Endometrial microvascular endothelial cells (primary cell): Measurements from ENCODE around the gene TERC. TPM values are rescaled to one million over a fixed set of nuclear protein-coding genes. Genes with fewer than 3 reads are reported as not detected.

ENCODE experiments used
- in situ Hi-C: cut with HindIII; loops from 2 replicates; pipeline ENCODE4 v1.10.0; 2017; ENCODE audit warnings: low sequenced_read_pairs, low pct_unique_long_range_greater_than_20kb; ENCODE audit errors: inconsistent ontology term
- total RNA-seq: library from RNA; depleted of rRNA; stranded (reverse); fragments of >200 nt; gene quantifications from one replicate; pipeline ENCODE4 v1.2.3, GENCODE V29; 2015; ENCODE audit errors: inconsistent ontology term

Gene TERC
- 288 TPM for total RNA-seq

DNA sequence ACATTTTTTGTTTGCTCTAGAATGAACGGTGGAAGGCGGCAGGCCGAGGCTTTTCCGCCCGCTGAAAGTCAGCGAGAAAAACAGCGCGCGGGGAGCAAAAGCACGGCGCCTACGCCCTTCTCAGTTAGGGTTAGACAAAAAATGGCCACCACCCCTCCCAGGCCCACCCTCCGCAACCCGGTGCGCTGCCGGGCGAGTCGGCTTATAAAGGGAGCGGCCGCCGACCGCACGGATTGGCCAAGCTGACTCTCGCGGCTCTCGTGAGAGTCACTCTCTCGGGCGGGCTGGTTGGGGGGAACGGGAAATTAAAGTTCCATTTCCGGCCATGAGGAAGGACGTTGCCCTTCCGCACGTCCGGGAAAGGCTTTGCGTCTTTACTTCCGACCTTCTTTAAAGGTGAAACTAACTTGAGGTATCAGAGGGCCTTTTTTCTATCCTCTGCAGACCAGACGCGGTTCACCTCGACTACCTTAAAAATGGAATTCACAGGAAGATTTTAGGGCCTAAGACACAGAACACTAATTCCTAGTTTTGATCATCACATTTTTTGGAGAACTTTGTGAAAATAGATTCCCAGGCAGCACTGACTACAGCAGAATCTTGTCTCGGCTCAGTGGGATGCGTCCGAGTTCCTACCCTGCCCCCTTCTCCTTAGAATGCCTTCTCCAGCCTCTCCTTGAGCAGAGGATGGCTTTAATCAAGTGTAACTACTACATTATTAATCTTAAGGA lies at the start of gene TERC:
Gene TERC, minus strand, starts transcription at position 179 of the 731 bp plus-strand sequence.
- in situ Hi-C loops: no loop called here

GRCh38 chr3:169813757-169814517 lies 49.1 kb upstream of the TERC start:
- in situ Hi-C loops: no loop called here

GRCh38 chr3:169813278-169813677 lies 48.4 kb upstream of the TERC start:
- in situ Hi-C loops: no loop called here

DNA sequence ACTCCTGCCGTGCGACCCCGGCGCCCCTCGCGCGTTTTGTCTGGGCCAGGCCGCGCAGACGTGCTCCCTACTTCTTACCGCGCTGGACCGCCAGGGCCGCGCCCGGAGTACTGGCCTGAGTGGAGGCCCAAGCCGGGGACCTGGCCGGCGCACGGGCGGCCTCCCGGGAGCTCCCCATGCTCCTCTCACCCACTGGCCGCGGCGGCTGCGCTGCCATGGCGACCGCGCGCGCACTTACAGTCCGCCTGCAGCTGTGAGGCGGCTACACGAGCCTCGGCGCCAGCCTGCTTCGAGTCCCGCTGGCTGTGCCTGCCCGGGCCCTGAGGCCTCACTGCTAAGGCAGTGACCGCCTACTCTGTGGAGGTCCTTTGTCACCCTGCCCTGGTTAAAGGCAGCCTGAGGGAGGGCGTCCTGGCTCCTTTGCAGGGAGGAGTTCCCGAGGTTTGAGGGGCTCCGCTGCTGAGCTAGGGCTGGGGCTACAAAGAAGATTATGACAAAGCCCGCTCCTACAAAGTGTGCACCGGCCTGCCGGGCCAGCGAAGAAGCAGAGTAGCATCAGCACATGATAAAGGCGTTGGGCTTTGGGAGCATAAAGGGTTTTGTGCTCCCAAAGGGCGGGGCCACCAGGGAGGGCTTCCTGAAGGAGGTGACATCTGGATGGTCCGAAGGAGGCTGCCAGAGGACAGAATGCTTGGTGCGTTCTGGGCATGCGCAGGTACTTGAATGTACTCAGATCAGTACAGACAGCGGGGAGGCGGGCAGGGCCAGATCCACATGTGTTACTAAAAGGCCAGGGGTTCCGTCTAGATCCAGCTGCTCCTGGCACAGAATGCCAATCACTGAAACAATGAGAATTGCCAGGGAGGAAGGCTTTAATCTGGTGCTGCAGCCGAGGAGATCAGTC lies 47.7 kb upstream of the TERC start, which contains the start of the genes LRRC34 and LRRIQ4:
Gene LRRC34, minus strand, starts transcription at position 573 of the 904 bp plus-strand sequence. Its CDS starts 356 bp downstream, at position 217.
Gene LRRIQ4, plus strand, starts transcription at position 539 of the 904 bp plus-strand sequence. CDS start 9,052 bp downstream, outside the sequence.
- in situ Hi-C loops: no loop called here

DNA sequence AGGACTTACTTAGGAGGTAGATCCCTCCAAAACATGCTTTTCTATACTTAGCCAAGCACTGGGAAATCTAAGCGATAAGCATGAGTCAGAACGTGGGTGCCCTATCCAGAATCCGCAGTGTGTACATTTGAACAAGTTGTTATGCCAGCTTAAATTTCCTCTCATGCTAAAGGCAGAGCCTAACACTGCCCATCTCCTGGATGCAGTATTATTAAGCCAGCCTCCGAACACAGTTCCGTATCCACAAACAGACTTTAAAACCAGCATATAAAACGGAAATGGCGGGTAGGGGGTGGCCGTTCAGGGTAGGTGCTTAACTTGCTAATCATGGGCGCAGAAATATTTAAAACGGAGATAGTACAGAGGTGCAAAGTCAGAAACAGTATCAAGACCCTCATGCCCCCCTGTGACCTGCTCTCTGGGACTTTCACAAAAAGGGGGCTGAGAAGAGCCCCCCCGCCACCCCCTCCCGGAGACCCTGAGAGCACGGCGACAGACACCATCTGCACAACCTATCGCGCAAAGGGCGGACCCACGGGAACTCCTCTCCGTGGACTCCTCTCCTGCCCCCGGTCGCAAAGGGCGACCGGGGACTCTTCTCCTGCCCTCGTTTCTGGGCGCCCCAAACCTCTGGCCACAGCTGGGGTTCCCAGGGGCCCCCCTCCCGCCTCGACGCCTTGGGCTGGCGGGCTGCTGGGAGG lies 46.9 kb upstream of the TERC start:
- in situ Hi-C loops: no loop called here

GRCh38 chr3:169809230-169809795 lies 44.5 kb upstream of the TERC start:
- in situ Hi-C loops: no loop called here

DNA sequence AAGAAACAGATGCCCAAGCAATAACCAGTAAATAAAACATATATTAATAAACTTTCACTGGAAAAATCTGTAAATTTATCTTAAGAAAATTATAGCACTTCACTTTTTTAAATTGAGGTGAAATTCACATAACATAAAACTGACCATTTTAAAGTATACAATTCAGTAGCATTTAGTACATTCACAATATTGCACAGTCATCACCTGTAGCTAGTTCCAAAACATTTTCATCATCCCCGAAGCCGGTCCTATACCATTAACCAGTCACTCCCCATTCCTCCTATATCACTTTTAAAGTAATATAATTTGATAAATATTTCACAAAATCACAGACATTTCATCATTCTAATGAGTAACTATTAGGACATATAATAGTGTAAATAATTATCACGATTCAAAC lies 39.8 kb upstream of the TERC start:
- in situ Hi-C loops: no loop called here

DNA sequence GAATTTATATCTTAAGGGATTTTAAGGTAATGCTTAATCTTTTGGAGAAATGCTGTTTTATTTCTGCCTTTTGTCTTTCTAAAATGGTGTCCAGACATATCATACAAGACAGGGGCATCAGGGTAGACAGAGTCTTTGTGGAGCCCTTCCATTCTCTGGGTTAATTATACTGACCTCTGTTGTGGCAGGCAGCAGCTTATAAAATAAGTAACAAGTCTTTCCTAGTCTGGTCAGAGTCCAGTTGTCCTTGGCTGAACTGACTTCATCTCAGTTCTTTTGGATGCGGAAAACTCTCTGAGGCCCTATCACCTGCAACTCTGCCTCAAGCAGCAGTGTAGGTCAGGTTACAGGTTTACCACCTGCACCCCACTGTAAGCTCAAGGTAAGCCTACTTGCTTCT lies 27.5 kb upstream of the TERC start:
- in situ Hi-C loops: no loop called here

DNA sequence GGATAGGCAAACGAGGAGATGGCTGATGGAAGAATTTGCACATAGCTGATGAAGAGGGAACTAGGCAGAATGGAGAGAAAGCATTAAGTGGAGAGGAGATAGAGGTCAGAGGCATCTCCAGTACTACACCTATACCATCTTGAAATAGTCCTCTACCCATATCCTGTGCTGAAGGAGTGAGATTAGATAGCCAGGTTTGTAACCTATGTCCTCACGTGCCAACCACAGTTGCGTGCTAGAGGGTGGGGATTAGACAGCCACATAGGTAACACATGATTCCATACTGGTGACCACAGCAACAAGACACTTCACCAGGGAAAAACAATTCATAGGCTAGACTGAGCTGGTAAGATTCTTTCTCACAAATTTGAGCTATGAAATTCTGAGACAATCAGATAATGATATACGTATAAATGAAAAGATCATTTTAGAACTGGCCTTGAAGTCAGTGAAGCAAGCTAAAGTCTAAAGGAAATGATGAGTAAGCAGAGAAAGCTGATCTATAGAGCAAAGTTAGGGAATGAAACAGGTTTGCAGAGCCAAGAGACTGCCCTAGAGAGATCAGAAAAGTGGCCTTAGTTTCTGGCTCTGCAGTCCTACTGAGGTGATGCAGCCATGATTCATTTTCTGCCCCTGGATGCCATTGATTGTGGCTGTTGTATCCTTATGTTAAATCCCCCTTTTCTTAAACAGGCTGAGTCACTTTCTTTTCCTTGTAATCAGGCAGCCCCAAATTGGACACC lies 26.0 kb upstream of the TERC start:
- in situ Hi-C loops: no loop called here

GRCh38 chr3:169790219-169790618 lies 25.4 kb upstream of the TERC start:
- in situ Hi-C loops: no loop called here

GRCh38 chr3:169787791-169788190 lies 22.9 kb upstream of the TERC start:
- in situ Hi-C loops: no loop called here

- in situ Hi-C loops: no loop called here
Observed at GRCh38 chr3:169787120-169787519, 22.3 kb upstream of the TERC start.

DNA sequence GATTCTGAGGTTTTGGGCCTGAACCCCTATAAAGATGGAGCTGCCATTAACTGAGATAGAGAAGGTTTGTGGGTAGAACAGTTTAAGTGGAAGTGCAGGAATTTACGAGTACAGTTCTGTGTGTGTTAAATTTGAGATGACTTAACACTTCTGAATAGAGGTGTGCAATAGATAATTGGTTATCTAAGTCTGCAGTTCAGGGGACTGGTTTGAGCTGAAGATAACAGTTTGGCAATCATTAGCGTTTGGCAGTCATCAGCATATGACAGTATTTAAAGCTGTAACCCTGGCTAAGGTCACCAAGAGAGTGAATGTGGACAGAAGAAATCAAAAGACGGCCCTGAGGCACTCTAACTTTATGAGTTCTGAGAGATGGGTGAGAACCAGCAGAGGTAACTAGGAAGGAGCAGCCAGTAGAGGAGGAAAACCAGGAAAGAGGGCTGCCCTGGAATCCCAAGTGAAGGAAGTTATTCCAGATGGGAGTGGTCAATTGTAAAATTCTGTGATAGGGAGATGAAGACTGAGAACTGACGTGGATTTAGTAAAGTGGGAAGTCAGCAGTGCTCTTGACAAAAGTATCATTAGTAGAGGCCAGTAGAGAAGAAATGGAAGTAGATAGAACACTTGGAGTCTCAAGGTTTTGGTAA lies 16.5 kb upstream of the TERC start:
- in situ Hi-C loops: no loop called here

- in situ Hi-C loops: no loop called here
Observed at GRCh38 chr3:169780742-169781141, 15.9 kb upstream of the TERC start.

GRCh38 chr3:169777822-169778221 lies 13.0 kb upstream of the TERC start:
- in situ Hi-C loops: no loop called here

DNA sequence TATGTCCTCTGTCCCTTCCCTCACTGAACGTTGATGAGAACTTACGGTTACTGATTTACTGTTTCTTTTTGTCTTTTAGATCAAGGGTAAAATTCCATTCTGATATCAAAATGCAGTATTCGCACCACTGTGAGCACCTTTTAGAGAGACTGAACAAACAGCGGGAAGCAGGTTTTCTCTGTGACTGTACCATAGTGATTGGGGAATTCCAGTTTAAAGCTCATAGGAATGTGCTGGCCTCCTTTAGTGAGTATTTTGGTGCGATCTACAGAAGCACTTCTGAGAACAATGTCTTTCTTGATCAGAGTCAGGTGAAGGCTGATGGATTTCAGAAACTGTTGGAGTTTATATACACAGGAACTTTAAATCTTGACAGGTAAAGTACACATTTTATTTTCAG lies 9.3 kb upstream of the TERC start:
- in situ Hi-C loops: no loop called here
